Mesendoderm (in vitro differentiated cells): ENCODE data around the gene AXIN2. TPM values are rescaled to one million over a fixed set of nuclear protein-coding genes. Genes with fewer than 3 reads are reported as not detected.
A peak's percentile ranks its signal among the peaks of the same experiment; 100 is the strongest.

Source experiments
- DNase-seq: peaks from one replicate; pipeline ENCODE4 v3.0.0; 2013
- H2AK5ac ChIP-seq: 2 replicates; pipeline ENCODE4 v1.6.1; 2013; ENCODE audit warnings: low read length, inconsistent platforms
- H2BK120ac ChIP-seq: 2 replicates; pipeline ENCODE4 v1.6.1; 2013; ENCODE audit warnings: low read depth, mild to moderate bottlenecking, low read length, moderate library complexity, mixed read lengths
- H2BK15ac ChIP-seq: replicated peaks from 2 replicates; pipeline ENCODE4 v1.6.1; 2013; ENCODE audit warnings: low read depth, mild to moderate bottlenecking, moderate library complexity
- H2BK5ac ChIP-seq: 2 replicates; pipeline ENCODE4 v1.6.1; 2013; ENCODE audit warnings: low read length, inconsistent platforms
- H3K18ac ChIP-seq: 2 replicates; pipeline ENCODE4 v1.6.1; 2013; ENCODE audit warnings: mild to moderate bottlenecking, low read length, mixed read lengths
- H3K23ac ChIP-seq: one replicate; pipeline ENCODE4 v1.6.1; 2013; ENCODE audit warnings: low read length
- H3K27ac ChIP-seq: 2 replicates; pipeline ENCODE4 v1.5.1; 2013; ENCODE audit warnings: low read depth, mild to moderate bottlenecking, inconsistent platforms, low read length, moderate library complexity
- H3K27me3 ChIP-seq: 2 replicates; pipeline ENCODE4 v1.6.1; 2013; ENCODE audit warnings: low read length, control low read depth, mild to moderate bottlenecking, inconsistent platforms; ENCODE audit not compliant: insufficient read depth, poor library complexity
- H3K36me3 ChIP-seq: 2 replicates; pipeline ENCODE4 v1.6.1; 2013; ENCODE audit warnings: low read length, inconsistent platforms; ENCODE audit not compliant: control insufficient read depth, insufficient read depth
- H3K4ac ChIP-seq: one replicate; pipeline ENCODE4 v1.6.1; 2013; ENCODE audit warnings: low read depth, mild to moderate bottlenecking, low read length, moderate library complexity
- H3K4me1 ChIP-seq: 2 replicates; pipeline ENCODE4 v1.6.1; 2013; ENCODE audit warnings: low read depth, low read length, inconsistent platforms; ENCODE audit not compliant: control insufficient read depth
- H3K4me2 ChIP-seq: 2 replicates; pipeline ENCODE4 v1.6.1; 2013; ENCODE audit warnings: low read length
- H3K4me3 ChIP-seq: 2 replicates; pipeline ENCODE4 v1.5.1; 2013; ENCODE audit warnings: mild to moderate bottlenecking, low read length
- H3K56ac ChIP-seq: one replicate; pipeline ENCODE4 v1.6.1; 2013; ENCODE audit warnings: low read length
- H3K79me1 ChIP-seq: 2 replicates; pipeline ENCODE4 v1.6.1; 2013; ENCODE audit warnings: low read length, inconsistent platforms
- H3K79me2 ChIP-seq: 2 replicates; pipeline ENCODE4 v1.6.1; 2013; ENCODE audit warnings: mild to moderate bottlenecking, low read length; ENCODE audit not compliant: control insufficient read depth, insufficient read depth
- H3K9ac ChIP-seq: 2 replicates; pipeline ENCODE4 v1.6.1; 2013; ENCODE audit warnings: low read length, inconsistent platforms
- H4K5ac ChIP-seq: one replicate; pipeline ENCODE4 v1.6.1; 2013; ENCODE audit warnings: low read length
- H4K8ac ChIP-seq: one replicate; pipeline ENCODE4 v1.6.1; 2013; ENCODE audit warnings: low read depth, mild to moderate bottlenecking, control low read depth, low read length, moderate library complexity
- WGBS: extraction: QIAGEN DNeasy Blood & Tissue Kit; methylation state at CpG from one replicate; pipeline ENCODE4 v1.1.7; 2013; ENCODE audit warnings: low lambda C conversion rate, missing lambda C conversion rate; ENCODE audit not compliant: insufficient coverage; ENCODE audit errors: extremely low coverage; 5-methylcytosine and 5-hydroxymethylcytosine counted together
- polyA plus RNA-seq, 2 experiments: library from polyadenylated mRNA; stranded (reverse); fragments of 200-250 nt; gene quantifications; one replicate each; pipeline ENCODE4 v1.2.3, GENCODE V29; 2013

Gene AXIN2, protein sequence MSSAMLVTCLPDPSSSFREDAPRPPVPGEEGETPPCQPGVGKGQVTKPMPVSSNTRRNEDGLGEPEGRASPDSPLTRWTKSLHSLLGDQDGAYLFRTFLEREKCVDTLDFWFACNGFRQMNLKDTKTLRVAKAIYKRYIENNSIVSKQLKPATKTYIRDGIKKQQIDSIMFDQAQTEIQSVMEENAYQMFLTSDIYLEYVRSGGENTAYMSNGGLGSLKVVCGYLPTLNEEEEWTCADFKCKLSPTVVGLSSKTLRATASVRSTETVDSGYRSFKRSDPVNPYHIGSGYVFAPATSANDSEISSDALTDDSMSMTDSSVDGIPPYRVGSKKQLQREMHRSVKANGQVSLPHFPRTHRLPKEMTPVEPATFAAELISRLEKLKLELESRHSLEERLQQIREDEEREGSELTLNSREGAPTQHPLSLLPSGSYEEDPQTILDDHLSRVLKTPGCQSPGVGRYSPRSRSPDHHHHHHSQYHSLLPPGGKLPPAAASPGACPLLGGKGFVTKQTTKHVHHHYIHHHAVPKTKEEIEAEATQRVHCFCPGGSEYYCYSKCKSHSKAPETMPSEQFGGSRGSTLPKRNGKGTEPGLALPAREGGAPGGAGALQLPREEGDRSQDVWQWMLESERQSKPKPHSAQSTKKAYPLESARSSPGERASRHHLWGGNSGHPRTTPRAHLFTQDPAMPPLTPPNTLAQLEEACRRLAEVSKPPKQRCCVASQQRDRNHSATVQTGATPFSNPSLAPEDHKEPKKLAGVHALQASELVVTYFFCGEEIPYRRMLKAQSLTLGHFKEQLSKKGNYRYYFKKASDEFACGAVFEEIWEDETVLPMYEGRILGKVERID
- polyA plus RNA-seq (2013, experiment 1 of 2), result 28.1 TPM
- 28.5 TPM for polyA plus RNA-seq (2013, experiment 2 of 2)

DNA sequence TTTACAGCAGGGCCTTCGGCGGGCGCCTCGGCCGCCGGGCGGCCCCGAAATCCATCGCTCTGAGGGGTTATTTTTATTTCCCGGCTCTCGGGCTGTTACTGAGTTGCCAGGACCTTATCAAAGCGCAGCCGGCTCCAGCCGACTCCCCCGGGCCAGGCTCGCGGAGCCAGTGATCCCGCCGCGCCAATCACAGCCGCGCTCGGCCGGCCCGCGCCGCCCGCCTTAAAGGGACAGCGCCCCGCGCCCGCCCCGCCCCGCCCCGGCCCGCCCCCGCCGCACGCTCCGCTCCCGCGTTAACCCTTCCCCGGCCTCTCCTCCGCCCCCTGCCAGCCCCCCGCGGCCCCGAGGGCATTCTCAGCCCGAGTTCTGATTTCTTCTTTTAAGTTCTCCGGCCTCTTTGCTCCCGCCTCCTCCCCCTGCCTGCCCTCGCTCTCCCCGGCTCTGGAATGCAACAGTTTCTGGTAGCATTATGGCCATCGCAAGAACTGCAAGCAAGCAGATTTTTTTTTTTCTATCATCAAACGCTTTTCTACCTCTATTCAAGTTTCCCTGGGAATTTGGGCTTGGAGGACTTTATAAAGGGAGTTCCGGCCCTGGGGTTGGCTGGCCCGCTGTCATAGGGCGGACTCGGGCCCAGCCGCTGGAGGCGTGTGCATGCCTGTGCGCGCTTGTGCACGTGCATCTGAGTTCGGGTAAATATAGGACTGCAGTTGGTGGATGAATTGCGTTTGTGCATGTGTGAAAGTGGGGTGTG is at the start of gene AXIN2:
TSS of gene AXIN2 (minus strand) at position 197 of the 754 bp plus-strand sequence. CDS start 3,028 bp downstream, outside the sequence.
- H3K27ac ChIP-seq, result peak within 1 kb of the TSS; percentile 99
- peaks cover 19% of the 10 kb centered on the region for H3K4me1 ChIP-seq
- no peak within 1 kb of the TSS for H3K23ac ChIP-seq
- no CpG with 5 or more reads among the region's 65 CpGs for WGBS
- peaks cover 7% of the 10 kb centered on the region for H3K36me3 ChIP-seq
- H3K9ac ChIP-seq, result peak within 1 kb of the TSS; percentile 75
- H3K4me3 ChIP-seq, result peak within 1 kb of the TSS; percentile 64
- peak within 1 kb of the TSS; percentile 96 for H2BK120ac ChIP-seq
- H3K56ac ChIP-seq, result peak within 1 kb of the TSS; percentile 86
- H2BK5ac ChIP-seq, result no peak within 1 kb of the TSS
- H3K79me2 ChIP-seq, result peaks cover 34% of the 10 kb centered on the region
- H2AK5ac ChIP-seq, result no peak within 1 kb of the TSS
- no peaks in the 10 kb centered on the region for H3K27me3 ChIP-seq
- H3K79me1 ChIP-seq, result peaks cover 6% of the 10 kb centered on the region
- DNase-seq, result peak; percentile 98
- peak within 1 kb of the TSS; percentile 99 for H3K18ac ChIP-seq
- H4K5ac ChIP-seq, result no peak within 1 kb of the TSS
- peak within 1 kb of the TSS; percentile 87 for H2BK15ac ChIP-seq
- peak within 1 kb of the TSS; percentile 97 for H3K4ac ChIP-seq
- peak within 1 kb of the TSS; percentile 76 for H4K8ac ChIP-seq
- peak within 1 kb of the TSS; percentile 39 for H3K4me2 ChIP-seq

DNA sequence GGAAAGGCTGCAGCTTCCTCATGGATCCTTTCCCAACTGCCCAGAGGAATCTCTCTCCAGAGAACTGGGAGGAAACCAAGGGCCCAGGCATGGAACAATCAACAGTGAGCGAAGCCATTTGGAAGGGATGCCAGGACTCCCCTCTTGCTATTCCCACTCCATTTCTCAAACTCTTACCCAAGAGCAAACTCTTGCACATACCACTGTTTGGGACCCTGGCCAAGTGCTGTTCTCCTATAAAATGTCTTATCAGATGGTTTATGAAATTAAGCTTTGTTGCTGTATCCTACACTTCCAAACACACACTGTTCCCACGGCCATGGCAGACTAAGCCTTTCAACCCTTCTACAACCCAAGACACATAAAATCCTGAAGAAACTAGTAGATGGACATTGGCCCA is 48.3 kb upstream of the AXIN2 start:
- H3K27me3 ChIP-seq, result no peaks in the 10 kb centered on the region
- no peak overlapping the region for H2AK5ac ChIP-seq
- no peak overlapping the region for H3K9ac ChIP-seq
- H3K4me3 ChIP-seq, result no peak overlapping the region
- H3K79me2 ChIP-seq, result no peaks in the 10 kb centered on the region
- H3K18ac ChIP-seq, result no peak overlapping the region
- no peak overlapping the region for H4K5ac ChIP-seq
- H2BK120ac ChIP-seq, result no peak overlapping the region
- no peaks in the 10 kb centered on the region for H3K4me1 ChIP-seq
- no peak overlapping the region for H3K27ac ChIP-seq
- no peak overlapping the region for H3K4me2 ChIP-seq
- H3K36me3 ChIP-seq, result no peaks in the 10 kb centered on the region
- WGBS, result no CpG with 5 or more reads among the region's 2 CpGs
- no peak overlapping the region for H2BK15ac ChIP-seq
- no peak overlapping the region for H3K4ac ChIP-seq
- no peak overlapping the region for H2BK5ac ChIP-seq
- no peaks in the 10 kb centered on the region for H3K79me1 ChIP-seq
- H3K56ac ChIP-seq, result no peak overlapping the region
- no peak for DNase-seq
- no peak overlapping the region for H3K23ac ChIP-seq
- H4K8ac ChIP-seq, result no peak overlapping the region

DNA sequence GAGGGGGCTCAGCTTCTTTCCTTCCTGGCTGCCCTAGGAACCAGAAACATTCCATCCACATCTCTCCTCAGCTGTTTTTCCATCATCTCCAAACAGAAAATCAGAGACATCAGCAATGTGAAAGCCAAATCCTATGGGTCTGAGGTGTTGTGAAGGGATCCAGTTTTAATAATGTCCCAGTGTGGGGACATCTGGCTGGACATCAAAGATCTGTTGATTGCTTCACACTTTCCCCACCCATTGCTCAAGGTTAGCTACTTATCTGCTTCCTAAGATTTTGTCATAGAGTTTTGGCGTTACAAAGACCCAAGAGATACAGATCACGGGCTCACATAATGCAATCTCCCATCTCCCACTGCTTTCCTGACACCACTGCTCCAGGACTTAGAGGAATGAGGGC is 47.8 kb upstream of the AXIN2 start:
- Histone ChIP-seq H2BK120ac (no peak overlapping the region), H3K79me1 (no peaks in the 10 kb centered on the region), H3K4me1 (no peaks in the 10 kb centered on the region), H3K27me3 (no peaks in the 10 kb centered on the region), H3K4me3 (no peak overlapping the region), H3K9ac (no peak overlapping the region), H3K79me2 (no peaks in the 10 kb centered on the region), H3K18ac (no peak overlapping the region), H3K27ac (no peak overlapping the region), H3K4ac (no peak overlapping the region), H2AK5ac (no peak overlapping the region), H3K36me3 (no peaks in the 10 kb centered on the region), H3K4me2 (no peak overlapping the region), H4K8ac (no peak overlapping the region), H2BK15ac (no peak overlapping the region), H3K56ac (no peak overlapping the region), H4K5ac (no peak overlapping the region), H2BK5ac (no peak overlapping the region), H3K23ac (no peak overlapping the region)
- DNase-seq, result peak; percentile 30
- no CpG with 5 or more reads among the region's 2 CpGs for WGBS

DNA sequence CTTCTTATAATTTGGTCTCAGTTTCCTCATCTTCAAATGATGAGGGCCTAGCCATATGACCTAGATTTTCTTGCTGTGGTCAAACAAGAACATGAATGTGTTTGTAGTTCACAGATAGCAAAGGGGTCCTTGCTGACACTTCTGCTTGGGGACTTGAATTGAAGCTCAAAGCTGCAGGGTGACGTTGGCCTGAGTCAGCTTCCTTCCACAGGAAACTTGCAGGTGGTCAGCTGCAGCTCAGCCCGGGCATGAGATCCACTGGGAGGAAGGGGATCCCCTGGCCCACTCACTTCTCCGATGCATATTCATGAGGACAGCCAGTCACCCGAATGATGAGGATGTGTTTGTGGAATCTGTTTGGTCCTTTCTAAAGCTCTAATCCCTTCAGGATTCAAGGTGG is 42.6 kb upstream of the AXIN2 start:
- Histone ChIP-seq H2AK5ac (no peak overlapping the region), H3K9ac (no peak overlapping the region), H3K4me2 (no peak overlapping the region), H4K8ac (no peak overlapping the region), H4K5ac (no peak overlapping the region), H3K27ac (no peak overlapping the region), H3K4ac (no peak overlapping the region), H3K4me1 (no peaks in the 10 kb centered on the region), H3K79me2 (no peaks in the 10 kb centered on the region), H2BK15ac (no peak overlapping the region), H3K27me3 (no peaks in the 10 kb centered on the region), H3K4me3 (no peak overlapping the region), H3K18ac (no peak overlapping the region), H3K36me3 (no peaks in the 10 kb centered on the region), H3K56ac (no peak overlapping the region), H3K23ac (no peak overlapping the region), H2BK120ac (no peak overlapping the region), H3K79me1 (no peaks in the 10 kb centered on the region), H2BK5ac (no peak overlapping the region)
- DNase-seq, result no peak
- no CpG with 5 or more reads among the region's 4 CpGs for WGBS

DNA sequence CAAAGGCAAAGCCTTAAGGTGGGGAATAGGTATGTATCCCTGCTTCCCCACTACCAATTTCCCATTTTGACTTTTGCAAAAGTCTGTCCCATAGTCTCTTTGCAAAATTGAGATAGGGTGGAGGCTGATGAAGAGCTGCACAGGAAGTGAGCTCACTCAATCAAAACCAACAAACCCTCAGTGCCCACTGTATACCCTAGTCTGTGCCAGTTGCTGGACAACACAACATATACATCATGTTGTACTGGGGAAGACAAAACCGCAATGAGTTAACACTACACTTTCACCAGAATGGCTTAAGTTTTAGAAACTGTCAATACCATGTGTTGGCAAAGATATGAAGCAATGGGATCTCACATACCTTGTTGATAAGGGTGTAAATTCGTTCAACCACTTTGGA is 40.4 kb upstream of the AXIN2 start:
- H3K27me3 ChIP-seq, result no peaks in the 10 kb centered on the region
- H3K4me1 ChIP-seq, result no peaks in the 10 kb centered on the region
- no peaks in the 10 kb centered on the region for H3K79me1 ChIP-seq
- H3K23ac ChIP-seq, result no peak overlapping the region
- no peaks in the 10 kb centered on the region for H3K79me2 ChIP-seq
- H3K27ac ChIP-seq, result no peak overlapping the region
- H3K4me3 ChIP-seq, result no peak overlapping the region
- H3K36me3 ChIP-seq, result no peaks in the 10 kb centered on the region
- H2BK120ac ChIP-seq, result no peak overlapping the region
- no peak overlapping the region for H3K18ac ChIP-seq
- H3K56ac ChIP-seq, result no peak overlapping the region
- no peak overlapping the region for H2BK15ac ChIP-seq
- no peak overlapping the region for H2BK5ac ChIP-seq
- no peak overlapping the region for H4K5ac ChIP-seq
- WGBS, result no CpG with 5 or more reads among the region's 2 CpGs
- no peak overlapping the region for H2AK5ac ChIP-seq
- no peak for DNase-seq
- H3K9ac ChIP-seq, result no peak overlapping the region
- no peak overlapping the region for H3K4me2 ChIP-seq
- H3K4ac ChIP-seq, result no peak overlapping the region
- no peak overlapping the region for H4K8ac ChIP-seq
